NT2/D1 (cell line): ENCODE results near the gene APLNR.

Experiments used
- SUZ12 ChIP-seq: IDR thresholded peaks from 2 replicates; pipeline ENCODE4 v1.6.1; 2011; ENCODE audit not compliant: insufficient read length, insufficient read depth; ENCODE audit errors: extremely low read depth
- YY1 ChIP-seq: IDR thresholded peaks from 2 replicates; pipeline ENCODE4 v1.6.1; 2011; ENCODE audit not compliant: insufficient read length, insufficient read depth
- ZNF274 ChIP-seq: IDR thresholded peaks from 2 replicates; pipeline ENCODE4 v1.6.1; 2011; ENCODE audit warnings: mild to moderate bottlenecking, low read depth, low read length

- TF ChIP-seq YY1, result no peak
- TF ChIP-seq SUZ12, result no peak
- no peak for TF ChIP-seq ZNF274
These were observed 3.3 kb downstream of the APLNR start for GRCh38 chr11:57233702-57234101.
